HG03575 (cell line): Measurements from ENCODE around the gene RIPK4.
"Not testable (repeated sequence)": the region's sequence is repeated elsewhere in the genome, so short reads cannot be mapped to it uniquely, and the experiment has no call there.

Experiments used
- ATAC-seq: cut with Tn5 transposase; IDR thresholded peaks from one replicate; pipeline ENCODE4 v1.9.1; 2021; ENCODE audit not compliant: unreplicated experiment, insufficient number of reproducible peaks, low FRiP score; ENCODE audit errors: extremely low read depth

Gene RIPK4

DNA sequence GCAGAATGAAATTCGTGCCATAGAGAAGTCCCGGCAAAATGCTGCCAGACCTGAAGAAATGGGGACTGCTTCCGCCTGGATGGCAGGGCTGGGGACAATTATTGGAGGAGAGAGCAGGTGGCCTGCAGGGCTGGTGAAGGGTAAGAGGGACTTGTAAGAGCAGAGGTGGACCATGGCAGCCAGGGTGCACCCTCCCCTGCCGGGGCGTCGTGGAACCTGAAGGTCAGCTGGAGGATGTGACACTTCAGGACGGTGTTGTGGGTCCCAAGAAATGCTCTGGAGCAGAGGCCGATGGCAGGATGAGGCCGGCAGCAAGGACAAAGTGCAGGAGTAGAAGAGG lies 40.3 kb downstream of the RIPK4 start:
- no peak for ATAC-seq

DNA sequence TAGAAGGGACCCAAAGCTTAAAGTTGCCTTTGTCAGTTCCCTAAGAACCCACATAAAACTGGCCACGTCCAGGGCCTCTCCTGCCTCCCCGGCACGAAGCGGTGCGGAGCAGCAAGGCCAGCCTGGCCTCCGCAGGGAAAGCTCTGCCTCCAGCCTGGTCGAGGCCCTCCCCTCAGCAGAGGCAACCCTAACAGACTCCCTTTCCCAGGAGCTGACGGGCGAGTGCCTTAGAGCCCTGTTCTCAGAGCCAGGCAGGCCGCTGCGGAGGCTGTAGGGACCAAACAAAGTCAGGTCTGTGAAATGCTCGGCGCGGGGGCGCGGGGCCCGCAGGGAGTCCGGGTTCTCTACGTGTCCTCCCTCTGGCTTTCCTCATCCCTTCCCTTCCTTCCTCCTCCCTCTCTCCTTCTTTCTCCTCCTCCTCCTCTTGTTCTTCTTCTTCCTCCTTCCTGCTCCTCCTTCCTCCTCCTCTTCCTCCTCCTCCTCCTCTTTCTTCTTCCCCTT lies 40.7 kb downstream of the RIPK4 start:
- ATAC-seq = no peak

DNA sequence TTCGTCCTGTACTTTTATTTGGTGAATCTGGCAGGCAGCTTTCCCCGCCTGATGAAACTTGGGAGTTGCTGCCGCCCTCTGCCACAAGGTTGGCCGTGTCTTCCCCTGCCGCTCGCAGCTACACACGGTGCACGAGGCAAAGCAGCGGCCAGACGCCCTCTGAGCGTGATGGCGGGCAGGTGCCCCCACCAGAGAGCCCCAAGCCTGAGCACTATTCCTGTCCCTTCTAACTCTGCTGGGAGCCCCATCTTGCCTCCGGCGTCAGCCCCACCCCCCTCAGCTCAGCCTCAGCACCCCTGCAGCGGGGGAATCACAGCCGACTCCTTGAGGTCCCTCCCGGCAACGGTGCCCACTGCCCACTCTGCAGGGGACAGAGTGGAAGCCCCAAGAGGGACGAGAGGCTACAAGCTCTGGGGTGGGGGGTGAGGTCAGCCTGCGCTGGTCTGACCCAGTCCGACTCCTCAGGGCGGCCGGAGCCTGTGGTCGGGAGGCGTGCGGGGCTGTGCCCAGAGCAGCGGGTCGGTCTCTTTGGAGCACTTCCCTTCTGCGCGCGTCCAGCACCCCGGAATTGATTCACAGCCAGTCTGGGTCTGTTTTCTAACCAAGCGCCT lies 41.3 kb downstream of the RIPK4 start:
- no peak for ATAC-seq

DNA sequence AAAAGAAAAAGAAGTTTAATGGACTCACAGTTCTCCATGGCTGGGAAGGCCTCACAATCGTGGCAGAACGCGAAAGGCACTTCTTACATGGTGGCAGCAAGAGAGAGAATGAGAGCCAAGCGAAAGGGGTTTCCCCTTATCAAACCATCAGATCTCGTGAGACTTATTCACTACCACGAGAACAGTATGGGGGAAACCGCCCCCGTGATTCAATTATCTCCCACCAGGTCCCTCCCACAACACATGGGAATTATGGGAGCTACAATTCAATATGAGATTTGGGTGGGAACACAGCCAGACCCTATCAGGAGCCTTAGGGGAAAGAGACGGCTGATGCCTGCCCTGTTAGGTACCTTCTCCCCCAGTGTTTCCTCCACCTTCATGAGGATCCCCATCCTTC lies 43.0 kb downstream of the RIPK4 start:
- not testable (repeated sequence) for ATAC-seq

DNA sequence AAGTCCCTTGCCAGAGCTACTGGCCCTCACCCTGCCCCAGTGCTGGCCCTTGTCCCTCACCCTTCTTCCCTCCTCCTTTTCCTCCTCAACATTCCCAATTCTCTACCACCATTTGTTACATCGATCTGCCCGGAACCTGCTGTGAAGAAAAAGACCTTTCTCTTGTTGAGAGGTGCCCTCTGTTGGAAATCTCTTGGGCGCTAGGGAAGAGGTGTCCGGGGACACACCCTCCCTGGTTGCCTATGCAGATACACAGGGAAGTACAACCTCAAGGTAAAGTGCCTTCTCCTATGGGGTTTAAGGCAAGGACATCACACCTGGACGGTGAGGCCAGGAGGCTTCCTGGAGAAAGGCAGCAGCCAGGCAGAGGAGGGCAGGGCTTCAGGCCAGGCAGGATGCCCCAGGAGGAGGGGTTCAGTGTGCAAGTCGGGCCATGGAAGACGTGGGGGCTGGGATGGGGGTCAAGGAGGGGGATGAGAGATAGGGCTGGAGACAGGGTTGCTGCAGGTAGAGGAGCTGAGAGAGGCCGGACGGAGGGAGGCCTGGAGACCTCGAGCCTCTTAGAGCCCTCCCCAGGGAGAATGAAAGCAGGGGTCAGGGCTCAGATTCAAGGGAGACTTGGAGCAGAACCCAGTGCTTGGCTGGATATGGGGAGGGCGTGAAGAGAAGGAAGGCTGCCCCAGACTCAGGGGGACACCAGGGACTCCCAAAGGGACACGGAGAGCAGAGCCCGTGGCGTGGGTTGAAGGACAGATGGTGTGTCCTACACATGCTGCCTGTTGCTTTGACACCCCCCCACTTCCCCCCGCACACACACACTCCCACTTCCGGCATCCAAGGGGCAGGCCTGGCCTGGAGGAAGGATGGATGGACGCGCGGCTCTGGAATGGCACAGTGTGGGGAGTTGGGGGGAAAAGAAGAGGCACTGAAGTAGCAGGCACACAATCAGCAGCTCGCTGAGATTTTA lies 44.5 kb downstream of the RIPK4 start:
- ATAC-seq = no peak

DNA sequence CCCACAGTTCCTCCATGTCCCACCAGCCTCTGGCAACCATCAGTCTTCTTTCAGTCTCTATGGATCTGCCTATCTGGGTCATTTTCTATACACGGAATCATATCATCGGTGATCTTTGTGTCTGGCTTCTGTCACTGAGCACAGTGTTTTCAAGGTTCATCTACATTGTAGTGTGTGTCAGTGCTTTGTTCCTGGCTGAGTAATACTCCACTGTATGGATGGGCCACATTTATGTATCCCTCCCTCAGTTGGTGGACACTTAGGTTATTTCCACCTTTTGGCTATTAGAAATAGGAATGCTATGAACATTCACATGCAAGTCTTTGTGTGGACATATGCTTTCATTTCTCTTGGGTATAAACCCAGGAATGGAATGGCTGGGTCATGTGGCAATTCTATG lies 46.6 kb downstream of the RIPK4 start:
- no peak for ATAC-seq

DNA sequence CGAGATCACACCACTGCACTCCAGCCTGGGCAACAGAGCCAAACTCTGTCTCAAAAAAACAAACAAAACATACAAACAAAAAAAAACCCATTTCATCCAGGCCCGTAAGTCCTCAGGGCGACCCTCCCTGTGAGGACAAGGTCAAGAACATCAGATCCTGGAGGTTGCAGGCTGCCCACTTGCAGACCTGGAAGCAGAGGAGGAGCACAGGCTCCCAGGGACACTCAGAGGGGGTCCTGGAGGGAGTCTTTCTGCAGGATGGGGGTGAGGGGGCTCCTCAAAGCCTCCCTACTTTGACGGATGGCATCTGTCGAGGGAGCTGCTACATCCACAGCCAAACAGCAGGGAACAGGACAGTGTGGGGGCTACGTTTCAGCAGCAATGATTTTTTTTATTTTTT lies 47.2 kb downstream of the RIPK4 start:
- no peak for ATAC-seq

DNA sequence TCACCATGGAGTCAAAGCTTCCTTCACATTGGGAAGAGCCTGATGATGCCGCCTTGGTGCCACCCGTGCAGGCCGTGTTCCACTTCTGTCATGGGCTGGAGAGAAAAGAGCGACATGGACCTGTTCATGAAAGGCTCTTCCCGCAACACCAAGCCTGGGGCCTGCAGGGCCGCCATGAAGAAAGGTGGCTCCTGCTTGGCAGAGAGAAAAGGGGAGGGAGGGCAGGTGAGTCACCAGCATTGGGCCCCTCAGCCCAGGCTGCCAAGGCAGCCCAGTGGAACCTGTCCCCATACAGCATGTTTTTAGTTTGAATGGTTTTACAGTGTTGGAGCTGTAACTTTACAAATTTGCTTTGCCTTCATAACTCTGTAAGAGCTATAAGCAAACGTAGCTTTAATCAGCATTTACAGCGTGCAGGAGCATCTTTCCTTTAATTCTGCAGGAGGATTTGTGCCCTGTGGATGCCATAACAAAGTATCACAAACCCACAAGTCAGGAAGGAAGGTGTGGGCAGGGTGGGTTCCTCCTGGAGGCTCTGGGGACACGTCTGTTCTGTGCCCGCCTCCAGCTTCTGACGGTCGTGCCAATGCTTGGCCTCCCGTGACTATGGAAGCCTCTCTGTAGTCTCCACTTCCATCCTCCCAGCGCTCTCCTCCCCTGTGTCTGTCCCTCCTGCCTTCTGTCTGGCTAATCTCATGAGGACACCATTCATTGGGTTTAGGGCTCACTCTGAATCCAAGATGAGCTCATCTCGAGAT lies 49.1 kb downstream of the RIPK4 start:
- ATAC-seq = no peak

DNA sequence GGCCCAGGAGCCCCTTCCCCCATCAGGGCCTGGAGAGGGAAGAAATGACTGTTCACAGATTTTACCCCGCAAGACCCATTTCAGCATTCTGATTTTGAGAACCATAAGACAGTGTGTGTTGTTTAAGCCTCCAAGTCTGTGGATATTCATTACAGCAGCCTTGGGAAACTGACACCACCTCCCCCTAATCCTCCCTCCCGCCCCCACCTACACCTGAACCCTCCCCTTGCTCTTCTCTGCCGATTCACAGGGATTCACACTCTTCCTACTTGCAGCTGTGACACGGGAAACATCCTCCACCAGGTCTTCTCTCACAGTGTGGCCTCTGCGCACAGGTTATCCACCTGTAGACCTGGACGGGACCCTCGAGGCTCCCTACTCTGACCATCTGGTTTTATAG lies 50.1 kb downstream of the RIPK4 start:
- ATAC-seq = no peak

DNA sequence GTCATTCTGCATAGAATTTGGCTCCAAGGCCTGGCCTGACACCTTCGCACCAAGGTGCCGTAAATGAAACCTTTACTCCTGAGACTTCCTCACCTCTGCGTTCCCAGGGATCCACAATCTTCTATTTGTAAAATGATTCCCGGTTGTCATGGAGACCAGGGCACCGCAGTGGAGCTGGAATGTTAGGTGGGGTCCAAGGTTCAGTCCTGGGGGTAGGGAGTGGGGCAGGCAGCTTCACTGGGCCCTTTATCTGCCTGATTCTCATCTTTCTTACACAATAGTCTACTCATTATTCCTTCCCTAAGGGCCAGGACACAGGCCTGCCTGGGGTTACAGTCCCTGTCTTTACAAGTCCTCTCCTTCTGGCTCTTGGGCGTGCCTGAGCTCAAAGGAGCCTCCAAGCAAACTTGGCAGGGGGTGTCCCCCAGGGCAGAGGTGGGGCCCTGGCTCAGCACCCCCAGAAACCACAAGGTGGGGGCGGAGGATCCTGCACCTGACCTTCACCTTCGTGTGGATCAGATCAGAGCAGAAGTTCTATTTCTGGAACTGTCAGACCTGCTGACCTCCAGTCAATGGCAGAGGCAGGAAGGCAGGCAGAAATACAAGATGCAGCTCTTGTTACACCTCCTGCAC lies 51.1 kb downstream of the RIPK4 start:
- no peak for ATAC-seq

DNA sequence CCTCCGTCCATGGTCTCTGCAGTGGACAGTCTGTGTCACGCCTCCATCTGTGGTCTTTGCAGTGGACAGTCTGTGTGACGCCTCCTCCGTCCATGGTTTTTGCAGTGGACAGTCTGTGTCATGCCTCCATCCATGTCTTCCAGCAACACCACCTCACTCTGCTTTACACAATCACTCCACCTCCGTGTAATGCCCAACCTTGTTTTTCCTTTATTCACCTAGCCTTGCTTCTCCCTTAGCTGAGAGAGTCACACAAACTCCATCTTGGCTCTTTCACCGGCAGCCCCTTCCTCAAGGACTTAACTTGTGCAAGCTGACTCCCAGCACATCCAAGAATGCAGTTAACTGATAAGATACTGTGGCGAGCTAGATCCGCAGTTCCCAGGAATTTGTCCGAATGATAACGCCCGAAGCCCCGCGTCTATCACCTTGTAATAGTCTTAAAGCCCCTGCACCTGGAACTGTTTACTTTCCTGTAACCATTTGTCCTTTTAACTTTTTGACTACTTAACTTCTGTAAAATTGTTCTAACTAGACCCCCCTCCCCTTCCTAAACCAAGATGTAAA lies 52.5 kb downstream of the RIPK4 start:
- ATAC-seq = not testable (repeated sequence)

DNA sequence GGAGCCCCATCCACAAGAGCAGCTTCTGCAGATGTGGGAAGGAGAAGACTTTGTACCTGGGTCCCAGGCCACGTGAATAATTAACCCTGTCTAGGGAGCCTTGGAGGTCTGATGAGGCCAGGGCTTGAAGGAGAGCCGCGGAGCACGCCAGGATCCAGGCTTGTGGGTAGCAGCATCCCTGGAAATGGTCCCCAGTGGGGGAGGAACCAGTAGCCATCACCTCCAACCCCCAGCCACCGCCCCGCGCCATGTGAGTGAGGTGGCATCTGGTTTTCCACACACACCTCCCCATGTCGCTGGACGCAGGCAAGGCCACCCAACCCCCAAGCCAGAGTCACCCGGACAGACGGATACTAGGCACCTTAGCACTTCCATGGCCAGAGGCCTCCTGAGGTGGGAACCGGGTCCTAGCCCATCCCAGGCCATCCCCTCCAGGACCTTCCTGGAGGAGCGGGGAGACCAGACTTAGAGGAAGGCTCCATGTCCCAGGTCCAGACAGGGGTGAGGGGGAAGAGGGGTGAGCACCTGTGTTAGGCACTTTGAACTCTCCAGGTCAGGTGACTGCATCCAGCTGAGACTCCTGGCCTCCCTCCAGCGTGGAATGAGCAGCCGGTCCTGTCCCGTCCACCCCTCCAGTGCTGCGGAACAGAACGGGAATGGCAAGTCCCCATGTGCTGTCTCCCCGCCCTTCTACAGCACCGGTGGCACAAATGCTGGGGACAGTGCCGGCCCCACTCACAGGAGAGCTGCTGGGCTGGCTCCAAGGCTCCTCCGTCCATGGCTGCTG lies 53.2 kb downstream of the RIPK4 start:
- ATAC-seq = no peak

DNA sequence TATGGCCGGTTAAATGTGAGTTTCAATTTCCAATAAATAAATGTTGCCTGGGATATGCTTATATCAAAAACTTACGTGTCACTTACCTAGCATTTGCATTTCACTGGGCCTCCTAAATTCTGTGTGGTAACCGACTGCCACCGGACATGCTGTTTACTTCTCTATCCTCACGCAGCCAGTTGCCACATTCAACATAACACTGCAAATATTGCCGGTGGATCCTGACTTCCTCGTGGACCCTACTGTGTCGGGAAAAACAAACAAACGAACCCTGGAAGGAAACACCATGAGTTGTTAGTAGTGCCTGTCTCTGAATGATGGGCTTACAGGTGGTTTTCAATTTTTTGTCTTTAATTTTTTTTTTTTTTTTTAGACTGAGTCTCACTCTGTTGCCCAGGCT lies 54.1 kb downstream of the RIPK4 start:
- ATAC-seq = no peak

DNA sequence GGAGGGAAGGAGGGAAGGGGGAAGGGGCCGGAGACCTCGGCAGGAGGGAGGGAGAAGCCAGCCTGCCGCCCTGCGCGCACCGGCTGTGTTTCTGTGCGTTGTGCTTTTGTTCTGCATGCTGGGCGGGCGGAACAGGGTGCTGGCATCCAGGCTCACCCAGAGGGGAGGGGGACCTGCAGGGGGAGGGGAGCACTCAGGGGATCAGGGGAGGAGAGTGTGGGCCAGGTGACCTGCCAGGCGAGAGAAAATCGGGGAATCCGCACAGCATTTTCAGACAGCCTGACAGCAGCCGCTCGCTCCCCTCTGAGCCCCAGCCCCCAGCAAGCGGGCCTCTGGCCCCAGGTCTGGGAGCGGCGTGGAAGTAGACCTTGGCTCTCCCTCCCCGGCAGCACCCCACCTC lies 54.7 kb downstream of the RIPK4 start:
- ATAC-seq = no peak

DNA sequence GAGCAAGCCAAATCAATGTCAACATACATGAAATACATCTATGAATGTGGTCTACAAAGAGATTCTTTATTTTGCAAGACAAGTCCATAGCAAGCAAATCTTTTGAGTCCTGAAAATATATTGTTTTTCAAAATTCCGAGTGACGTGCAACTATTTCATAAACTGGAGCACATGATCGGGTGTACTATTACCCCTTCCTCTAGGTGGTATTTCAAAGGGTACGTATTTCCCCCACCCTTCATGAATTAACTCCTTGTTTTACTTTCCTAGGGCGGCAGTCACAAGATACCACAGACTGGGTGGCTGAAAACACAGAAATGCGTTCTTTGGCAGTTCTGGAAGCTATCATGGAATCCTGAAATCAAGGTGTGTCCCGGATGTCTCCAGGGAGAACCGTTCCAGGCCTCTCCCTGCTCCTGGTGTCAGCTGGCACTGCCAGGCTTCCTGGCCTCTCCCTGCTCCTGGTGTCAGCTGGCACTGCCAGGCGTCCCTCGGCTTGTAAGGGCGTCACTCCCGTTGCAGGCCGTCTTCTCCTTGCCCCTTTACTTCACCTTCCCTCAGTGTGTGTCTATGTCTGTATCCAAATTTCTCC lies 55.3 kb downstream of the RIPK4 start:
- ATAC-seq = no peak

DNA sequence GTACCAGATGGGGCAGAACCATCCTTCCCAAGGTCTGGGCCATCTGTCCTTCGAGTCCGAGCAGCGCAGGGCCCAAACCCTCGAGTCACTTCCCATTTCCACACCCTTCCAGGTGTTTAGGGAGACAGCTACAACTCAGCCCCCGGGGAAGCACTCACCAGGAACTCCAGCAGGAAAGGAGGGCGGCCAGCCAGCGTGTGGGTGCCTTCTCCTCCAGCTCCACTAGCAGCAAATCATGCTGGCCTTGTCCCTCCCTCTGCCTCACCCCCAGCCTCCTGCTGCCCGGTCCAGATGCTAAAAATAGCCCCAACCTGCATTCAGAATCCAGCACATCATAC lies 56.1 kb downstream of the RIPK4 start:
- no peak for ATAC-seq

DNA sequence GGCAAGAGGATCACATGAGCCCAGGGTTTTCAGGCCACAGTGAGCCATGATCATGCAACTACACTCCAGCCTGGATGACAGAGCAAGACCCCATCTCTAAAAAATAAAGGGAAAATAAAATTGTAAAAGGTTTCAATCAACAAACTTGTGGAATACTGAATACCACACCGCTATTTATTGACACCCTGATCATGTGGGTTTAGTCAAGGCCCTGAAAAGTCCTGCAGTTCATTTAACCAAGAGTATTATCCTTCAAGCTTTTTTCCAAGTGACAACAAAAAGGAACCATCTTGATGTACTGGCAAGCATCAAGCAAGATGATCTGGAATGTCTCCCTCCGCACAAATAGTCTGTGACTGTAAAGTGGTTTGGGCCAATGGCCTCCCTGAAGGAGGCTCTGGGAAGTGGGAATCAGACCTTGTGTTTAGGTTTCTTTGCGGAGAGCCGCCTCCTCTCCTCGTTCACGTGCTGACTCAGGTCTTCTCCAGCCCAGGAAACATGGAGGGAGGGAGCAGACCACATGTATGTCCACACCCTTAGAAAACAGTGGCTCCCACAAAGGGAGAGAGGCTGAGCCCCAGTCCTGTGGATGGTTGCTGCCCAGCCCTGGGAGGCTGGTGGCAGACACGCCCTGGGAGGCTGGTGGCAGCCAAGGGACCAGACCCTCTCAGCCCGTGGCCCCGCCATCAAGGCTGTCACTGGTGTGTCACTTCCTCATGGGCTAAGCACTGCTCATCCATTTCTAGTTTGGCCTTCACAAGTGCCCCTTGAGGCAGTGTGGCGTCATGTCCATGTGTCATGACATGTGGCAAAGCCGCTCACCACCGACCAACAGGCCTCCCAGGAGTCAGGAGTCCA lies 56.7 kb downstream of the RIPK4 start:
- no peak for ATAC-seq
